ENCODE measurements around the gene MEIOB. TPM values are rescaled to one million over a fixed set of nuclear protein-coding genes. Genes with fewer than 3 reads are reported as not detected.

MEIOB gene
- total RNA-seq, 1 experiment from 2014 or later, result 1.3 TPM

DNA sequence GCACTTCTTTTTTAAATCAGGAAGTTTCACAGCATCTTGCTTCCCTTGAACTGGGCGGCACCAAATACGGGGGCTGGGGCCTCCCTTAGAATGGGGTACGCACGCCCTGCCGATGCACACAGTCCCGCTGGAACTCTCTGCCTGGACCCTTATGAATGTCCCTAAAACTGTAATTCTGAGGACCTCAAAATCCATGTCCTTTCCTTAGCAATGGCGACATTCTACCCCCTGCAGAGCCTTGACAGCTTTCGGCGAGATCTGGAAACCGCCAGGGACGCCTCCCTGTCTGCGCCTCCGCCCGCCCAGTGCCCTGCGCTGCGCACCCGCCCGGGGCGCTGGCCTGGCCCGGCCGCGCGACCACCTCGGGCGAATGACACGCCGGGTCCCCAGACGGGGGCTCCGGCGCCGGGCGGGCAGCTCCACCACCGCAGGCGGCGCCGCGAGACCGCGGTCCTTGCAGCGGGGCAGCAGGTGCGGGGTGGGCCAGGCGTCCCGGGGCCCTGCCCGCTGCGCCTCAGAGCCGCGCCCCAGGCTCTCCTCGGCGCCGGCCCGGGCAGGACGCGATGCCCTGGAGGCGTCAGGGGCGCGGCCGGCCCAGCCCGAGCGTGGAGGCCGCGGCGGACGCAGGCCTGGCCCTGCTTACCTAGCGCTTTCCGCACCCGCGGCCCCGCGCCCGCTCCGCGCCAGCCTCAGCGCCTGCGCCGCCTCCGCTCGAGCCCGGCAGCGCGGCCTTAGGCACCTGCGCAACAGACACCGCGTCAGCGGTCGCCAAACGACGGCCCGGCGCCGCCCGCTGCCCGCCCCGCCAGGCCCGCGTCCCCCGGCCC lies 45.9 kb downstream of the MEIOB start:
- peaks cover 11 to 18% of the 10 kb centered on the region in 2 experiments for H3K4me1 Mint-ChIP-seq
- Histone ChIP-seq H3K18ac (ENCODE audit: insufficient read length, low read depth, low read length) (no peak overlapping the region), H2BK12ac (ENCODE audit: insufficient read length, low read depth, low read length) (no peak overlapping the region), H3K79me2 (ENCODE audit: insufficient read depth, low read length) (peaks cover 4% of the 10 kb centered on the region; the same call in 1 of the 2 replicates), H4K91ac (ENCODE audit: insufficient read length, low read depth, low read length) (no peak overlapping the region), H3K4me1 (ENCODE audit: insufficient read depth, low read length) (peaks cover 2% of the 10 kb centered on the region; the same call in 1 of the 2 replicates), H2BK15ac (ENCODE audit: low read depth, low read length) (no peak overlapping the region), H2AK5ac (ENCODE audit: insufficient read length, low read length) (no peak overlapping the region), H3K14ac (ENCODE audit: insufficient read depth, low read length) (no peak overlapping the region), H2AFZ (ENCODE audit: low read length) (no peak overlapping the region), H3K23ac (ENCODE audit: insufficient read length, low read depth, low read length) (no peak overlapping the region), H4K5ac (ENCODE audit: insufficient read length, low read depth, low read length) (no peak overlapping the region), H2BK120ac (ENCODE audit: low read depth, low read length, poor library complexity, severe bottlenecking) (no peak overlapping the region), H3K79me1 (ENCODE audit: insufficient read depth, low read depth, low read length, poor library complexity, severe bottlenecking) (peaks cover 10% of the 10 kb centered on the region), H4K8ac (replicated peaks; ENCODE audit: insufficient read length, low read depth, low read length) (no peak overlapping the region), H3K27me3 (ENCODE audit: insufficient read depth, low read length) (no peaks in the 10 kb centered on the region), H3K27ac (ENCODE audit: insufficient read length, low read depth, low read length) (no peak overlapping the region), H3K4me2 (ENCODE audit: insufficient read depth, insufficient read length, low read length) (peak overlapping the region; percentile 65), H2BK20ac (ENCODE audit: low read depth, low read length, poor library complexity, severe bottlenecking) (no peak overlapping the region), H3K4ac (ENCODE audit: low read depth, low read length) (no peak overlapping the region), H3K23me2 (ENCODE audit: insufficient read length, low read depth, low read length, poor library complexity, severe bottlenecking) (peaks cover 10% of the 10 kb centered on the region), H4K20me1 (ENCODE audit: control insufficient read depth, insufficient read depth, insufficient read length) (no peaks in the 10 kb centered on the region), H3K9me3 (ENCODE audit: control insufficient read depth, low read depth, low read length) (no peaks in the 10 kb centered on the region), H3K56ac (ENCODE audit: insufficient read length, low read depth, low read length) (no peak overlapping the region), H3K9ac (ENCODE audit: extremely low read depth, insufficient read length, low read length) (no peak overlapping the region), H3T11ph (ENCODE audit: low read length) (no peak overlapping the region), H2BK5ac (ENCODE audit: insufficient read length, low read length) (no peak overlapping the region)
- TF ChIP-seq, protein P1, sequence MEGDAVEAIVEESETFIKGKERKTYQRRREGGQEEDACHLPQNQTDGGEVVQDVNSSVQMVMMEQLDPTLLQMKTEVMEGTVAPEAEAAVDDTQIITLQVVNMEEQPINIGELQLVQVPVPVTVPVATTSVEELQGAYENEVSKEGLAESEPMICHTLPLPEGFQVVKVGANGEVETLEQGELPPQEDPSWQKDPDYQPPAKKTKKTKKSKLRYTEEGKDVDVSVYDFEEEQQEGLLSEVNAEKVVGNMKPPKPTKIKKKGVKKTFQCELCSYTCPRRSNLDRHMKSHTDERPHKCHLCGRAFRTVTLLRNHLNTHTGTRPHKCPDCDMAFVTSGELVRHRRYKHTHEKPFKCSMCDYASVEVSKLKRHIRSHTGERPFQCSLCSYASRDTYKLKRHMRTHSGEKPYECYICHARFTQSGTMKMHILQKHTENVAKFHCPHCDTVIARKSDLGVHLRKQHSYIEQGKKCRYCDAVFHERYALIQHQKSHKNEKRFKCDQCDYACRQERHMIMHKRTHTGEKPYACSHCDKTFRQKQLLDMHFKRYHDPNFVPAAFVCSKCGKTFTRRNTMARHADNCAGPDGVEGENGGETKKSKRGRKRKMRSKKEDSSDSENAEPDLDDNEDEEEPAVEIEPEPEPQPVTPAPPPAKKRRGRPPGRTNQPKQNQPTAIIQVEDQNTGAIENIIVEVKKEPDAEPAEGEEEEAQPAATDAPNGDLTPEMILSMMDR (conservative IDR thresholded peaks at IDR 0.05), result no peak; the same call in 2 of the 3 replicates
- H3K27me3 Mint-ChIP-seq (ENCODE audit: low read depth), result peaks cover 4% of the 10 kb centered on the region; the same call in 1 of the 2 replicates
- no peaks in the 10 kb centered on the region; a peak in 1 of 5 replicates for H3K9me3 Mint-ChIP-seq
- no peak for DNase-seq
- H3K4me3 Mint-ChIP-seq, result peak overlapping the region; percentile 61 to 80
- peaks cover 0 to 4% (median 0%) of the 10 kb centered on the region in 3 experiments; a peak in 4 of 7 replicates for H3K36me3 Mint-ChIP-seq (ENCODE audit: insufficient read depth in 1 of 3, low read depth in 3 of 3)
- H3K27ac Mint-ChIP-seq, result no peak overlapping the region
- WGBS (ENCODE audit: extremely low coverage, insufficient read length, low lambda C conversion rate), result no CpG with 5 or more reads among the region's 96 CpGs

Data from H9 (cell line).